GM12874 (cell line): ENCODE results near the gene MSH2.

ENCODE experiments used
- CTCF ChIP-seq: IDR thresholded peaks from 2 replicates; pipeline ENCODE4 v1.5.1; 2011; ENCODE audit warnings: low read depth, mild to moderate bottlenecking, control low read depth, low read length, moderate library complexity; ENCODE audit not compliant: insufficient read depth

The MSH2 gene

GRCh38 chr2:47528455-47528854 lies 125.5 kb downstream of the MSH2 start:
- TF ChIP-seq CTCF = no peak

- no peak for TF ChIP-seq CTCF
Measured at GRCh38 chr2:47528874-47529273, 125.9 kb downstream of the MSH2 start.

GRCh38 chr2:47530105-47530760 lies 127.3 kb downstream of the MSH2 start:
- no peak for TF ChIP-seq CTCF

GRCh38 chr2:47531378-47532042 lies 128.6 kb downstream of the MSH2 start:
- no peak for TF ChIP-seq CTCF
